GM18499 (cell line): ENCODE measurements around the gene TUBGCP5.

ENCODE experiments used
- ATAC-seq: cut with Tn5 transposase; IDR thresholded peaks from one replicate; pipeline ENCODE4 v1.9.1; 2021; ENCODE audit warnings: moderate number of reproducible peaks; ENCODE audit not compliant: insufficient read depth, unreplicated experiment

TUBGCP5 gene

GRCh38 chr15:22980189-22981050 is 58.9 kb downstream of the TUBGCP5 start, which contains the start of gene CYFIP1:
Gene CYFIP1 (minus strand): TSS chr15:22980368. CDS start chr15:22947285, 33,083 bp downstream.
- ATAC-seq: no peak

DNA sequence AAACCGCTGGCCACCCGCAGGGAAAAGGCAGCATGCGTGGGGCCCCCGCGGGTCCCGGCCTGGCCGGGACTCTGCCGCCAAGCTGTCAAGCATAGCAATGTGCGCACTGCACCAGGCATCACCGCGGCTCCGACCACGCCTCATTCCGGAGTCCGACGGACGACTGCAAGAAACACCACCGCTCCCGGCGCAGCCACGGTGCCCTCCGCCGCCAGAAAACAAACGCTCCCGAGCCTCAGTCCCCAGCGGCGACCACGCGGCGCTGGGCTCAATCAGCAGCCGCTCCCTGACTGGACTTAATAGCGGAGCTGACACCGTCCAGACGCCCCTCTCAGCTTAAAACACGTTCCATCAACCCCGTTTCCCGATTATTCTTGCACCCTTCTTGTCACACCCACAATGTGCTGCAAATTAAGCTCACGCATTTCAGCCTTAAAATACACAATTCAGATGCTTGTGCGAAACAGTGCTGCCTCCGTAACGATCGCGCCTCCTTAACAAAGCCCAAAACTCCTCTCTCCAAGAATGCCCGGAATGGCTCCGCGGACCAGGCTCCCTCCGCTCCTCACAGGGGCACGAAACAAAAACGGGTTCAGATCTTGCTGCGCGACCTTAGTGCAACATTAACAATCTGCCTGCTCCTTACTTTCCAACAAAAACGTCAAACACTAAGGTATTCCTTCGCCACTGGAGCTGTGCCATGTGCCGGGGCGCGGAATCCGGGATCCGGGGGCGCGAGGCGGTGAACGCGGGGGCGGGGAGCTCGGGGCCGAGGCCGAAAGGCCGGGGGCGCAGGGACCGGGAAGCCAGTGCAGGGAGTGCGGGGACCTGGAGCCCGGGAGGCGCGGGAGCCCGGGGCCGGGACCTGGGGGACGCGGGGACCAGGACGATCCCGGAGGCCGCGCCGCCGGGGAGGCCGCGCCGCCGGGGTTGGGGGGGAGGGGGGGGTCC is 59.9 kb downstream of the TUBGCP5 start:
- no peak for ATAC-seq

- no peak for ATAC-seq
Observed at GRCh38 chr15:22978691-22979237, 60.6 kb downstream of the TUBGCP5 start.

GRCh38 chr15:22974745-22975144 is 64.6 kb downstream of the TUBGCP5 start:
- no peak for ATAC-seq

GRCh38 chr15:22973987-22974386 is 65.4 kb downstream of the TUBGCP5 start:
- no peak for ATAC-seq

DNA sequence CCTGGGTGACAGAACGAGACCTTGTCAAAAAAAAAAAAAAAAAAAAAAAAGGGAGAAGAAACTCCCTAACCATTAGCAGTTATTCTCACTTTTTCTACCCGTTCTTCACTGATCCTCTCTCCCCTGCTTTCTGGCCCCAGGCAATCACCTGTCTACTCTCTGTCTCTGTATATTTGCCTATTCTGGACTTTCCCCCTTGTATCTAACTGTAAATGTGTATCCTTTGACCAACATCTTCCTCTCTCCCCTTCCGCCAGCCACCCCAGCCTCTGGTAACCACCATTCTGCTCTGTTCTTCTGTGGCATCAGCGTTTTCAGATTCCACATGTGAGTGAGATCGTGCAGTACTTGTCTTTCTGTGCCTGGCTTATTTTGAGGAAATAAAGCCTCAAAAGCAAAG is 66.1 kb downstream of the TUBGCP5 start:
- no peak for ATAC-seq

- ATAC-seq: no peak
Observed at GRCh38 chr15:22969489-22969888, 69.9 kb downstream of the TUBGCP5 start.

DNA sequence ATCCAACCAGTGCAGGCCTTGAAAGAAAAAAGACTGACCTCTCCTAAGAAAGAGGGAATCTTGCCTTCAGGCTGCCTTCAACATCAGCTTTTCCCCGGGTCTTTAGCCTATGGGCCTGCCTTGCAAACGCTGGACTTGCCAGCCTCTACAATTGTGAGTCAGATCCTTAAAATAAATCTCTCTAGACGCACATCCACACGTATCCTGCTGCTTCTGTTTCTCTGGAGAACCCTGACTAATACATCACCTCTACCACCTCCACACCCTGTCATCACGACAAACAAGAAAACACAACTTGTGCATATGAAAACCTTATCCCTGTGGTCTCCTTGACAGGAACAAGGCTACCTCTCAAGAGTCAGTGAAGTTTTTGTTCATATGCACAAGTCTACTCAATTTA is 71.0 kb downstream of the TUBGCP5 start:
- no peak for ATAC-seq

- no peak for ATAC-seq
Observed at GRCh38 chr15:22967084-22967770, 72.1 kb downstream of the TUBGCP5 start.

DNA sequence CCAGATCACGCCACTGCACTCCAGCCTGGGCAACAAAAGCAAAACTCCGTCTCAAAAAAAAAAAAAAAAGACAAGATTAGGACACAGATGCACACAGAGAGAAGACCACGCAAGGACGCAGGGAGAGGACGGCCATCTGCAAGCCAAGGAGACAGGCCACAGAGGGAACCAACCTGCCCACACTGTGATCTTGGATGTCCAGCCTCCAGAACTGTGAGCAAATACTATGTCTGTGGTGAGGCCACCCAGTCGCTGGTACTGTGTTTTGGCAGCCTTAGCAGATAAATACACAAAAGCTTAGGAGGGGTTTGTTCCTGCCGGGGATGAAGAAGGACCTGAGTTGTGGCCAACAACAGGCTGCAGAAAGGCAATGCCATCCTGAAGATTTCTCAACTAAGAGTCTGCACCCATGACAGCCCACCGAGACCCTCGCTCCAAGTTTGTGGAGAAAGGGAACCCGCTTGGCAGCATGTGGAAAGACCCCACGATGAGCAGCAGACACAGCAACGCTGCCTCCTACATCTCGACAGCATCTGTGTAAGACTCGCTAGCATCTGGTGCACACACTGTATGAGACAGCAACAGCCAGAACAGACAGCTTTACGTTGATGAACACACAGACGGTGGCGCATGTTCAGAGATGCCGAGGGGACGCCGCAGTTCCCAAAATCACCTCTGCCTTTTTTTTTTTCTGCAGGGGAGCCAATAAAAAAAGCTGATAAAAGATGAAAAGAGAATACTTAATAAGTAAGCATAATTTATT is 72.9 kb downstream of the TUBGCP5 start:
- ATAC-seq: no peak

DNA sequence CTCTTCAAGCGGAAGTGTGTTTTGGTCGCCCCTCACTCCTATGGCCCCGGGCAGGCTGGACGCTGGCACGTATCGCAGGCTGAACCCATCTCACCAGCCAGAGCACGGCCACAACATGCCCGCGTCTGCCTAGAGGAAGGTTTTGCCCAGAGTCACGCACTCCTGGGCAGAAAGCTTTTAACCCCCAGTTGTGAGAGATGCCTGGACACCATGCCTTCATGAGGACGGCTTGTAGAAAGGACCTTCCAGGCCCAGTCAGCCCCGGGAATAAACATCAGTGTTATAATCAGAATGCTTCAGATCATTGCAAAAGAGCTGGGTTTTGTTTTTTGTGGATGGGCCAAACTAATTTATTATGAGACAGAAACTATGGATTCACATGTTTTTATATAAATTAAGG is 75.7 kb downstream of the TUBGCP5 start:
- no peak for ATAC-seq

DNA sequence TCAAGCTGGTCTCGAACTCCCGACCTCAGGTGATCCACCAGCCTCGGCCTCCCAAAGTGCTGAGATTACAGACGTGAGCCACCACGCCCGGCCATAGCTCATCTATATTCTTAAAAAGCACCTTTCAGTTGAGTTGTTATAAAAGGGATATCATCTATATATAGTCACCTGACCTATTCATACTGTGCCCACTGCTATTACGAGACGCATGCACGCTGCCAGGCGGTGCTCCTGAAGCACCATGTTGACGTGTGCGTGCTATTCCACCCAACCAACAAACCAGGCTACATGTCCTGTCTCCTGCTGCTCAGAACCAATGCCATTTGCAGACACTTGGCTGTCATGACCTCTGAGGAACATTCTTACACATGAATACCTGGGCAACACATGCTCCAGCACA is 76.8 kb downstream of the TUBGCP5 start:
- ATAC-seq: no peak

GRCh38 chr15:22961762-22962161 is 77.6 kb downstream of the TUBGCP5 start:
- ATAC-seq: no peak

DNA sequence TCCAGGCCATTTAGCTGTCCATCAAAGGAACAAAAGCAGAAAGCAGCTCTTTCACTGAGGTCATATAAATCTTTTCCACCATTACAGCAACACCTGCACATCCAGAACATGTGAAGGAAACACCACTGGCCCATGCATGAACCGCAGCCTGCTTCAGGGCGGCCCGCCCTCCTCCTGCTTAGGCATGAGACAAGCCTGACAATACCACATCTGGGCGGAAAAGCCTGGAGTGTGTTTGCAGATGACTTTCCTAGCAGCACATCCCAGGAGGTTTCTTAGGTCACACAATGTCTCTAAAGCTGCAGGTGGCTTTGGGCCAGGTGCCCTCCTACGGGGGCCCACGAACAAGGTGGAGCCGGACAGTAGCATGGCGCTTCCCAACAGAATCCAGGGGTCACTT is 78.8 kb downstream of the TUBGCP5 start:
- no peak for ATAC-seq

DNA sequence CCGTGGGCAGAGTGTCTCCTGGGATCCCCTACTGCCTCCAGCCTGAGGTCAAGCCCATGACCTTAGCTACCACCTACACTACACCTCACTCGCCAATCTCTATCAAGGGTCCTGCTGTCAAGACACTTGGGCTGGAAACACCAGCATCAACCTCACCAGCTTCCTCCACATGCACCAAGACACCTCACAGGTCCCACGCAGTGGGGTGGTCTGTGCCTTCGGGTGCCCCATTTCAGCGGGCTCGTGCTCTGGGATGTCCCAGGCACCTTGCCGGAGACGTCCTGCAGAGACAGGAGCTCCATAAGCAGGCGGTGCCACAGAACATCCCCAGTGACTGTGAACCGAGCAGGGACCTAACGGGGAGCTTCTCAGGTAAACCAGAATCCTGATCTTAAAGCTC is 79.2 kb downstream of the TUBGCP5 start:
- no peak for ATAC-seq

DNA sequence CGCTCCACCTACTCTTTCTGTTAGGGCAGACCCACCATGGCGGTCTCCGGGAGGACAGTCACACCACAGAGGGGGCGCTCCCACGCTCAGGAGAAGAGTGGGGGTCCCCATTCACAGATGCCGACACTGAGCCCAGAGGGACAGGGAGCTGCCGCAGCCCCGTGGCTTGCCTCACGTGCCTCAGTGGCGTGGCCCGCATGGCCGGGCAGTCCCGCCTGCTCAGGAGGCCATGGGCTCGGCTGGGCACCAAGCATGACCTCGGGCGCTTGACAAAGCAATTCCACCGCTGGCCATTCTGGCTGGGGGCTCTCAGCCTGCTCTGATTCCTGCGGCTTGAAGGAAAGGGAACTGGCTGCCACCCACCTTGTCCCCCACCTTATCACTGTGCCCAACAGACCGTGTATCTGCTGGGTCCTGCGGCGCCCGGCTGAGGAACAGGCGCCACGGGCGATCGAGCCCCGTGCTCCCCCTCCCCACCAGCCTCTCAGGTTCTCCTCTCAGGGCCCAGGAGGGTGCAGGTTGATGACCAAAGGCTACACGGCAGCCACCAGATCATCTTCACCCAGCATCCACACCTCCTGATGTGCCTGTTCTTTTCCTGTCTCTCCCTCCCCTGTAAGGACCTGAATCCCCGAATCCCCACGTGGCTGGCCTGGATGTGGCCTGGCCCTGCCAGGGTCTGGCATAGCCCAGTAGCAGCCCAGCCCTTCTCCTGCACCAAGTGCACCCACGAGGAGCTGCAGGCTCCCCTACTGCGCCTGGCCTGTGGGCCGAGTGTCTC is 79.9 kb downstream of the TUBGCP5 start:
- no peak for ATAC-seq

DNA sequence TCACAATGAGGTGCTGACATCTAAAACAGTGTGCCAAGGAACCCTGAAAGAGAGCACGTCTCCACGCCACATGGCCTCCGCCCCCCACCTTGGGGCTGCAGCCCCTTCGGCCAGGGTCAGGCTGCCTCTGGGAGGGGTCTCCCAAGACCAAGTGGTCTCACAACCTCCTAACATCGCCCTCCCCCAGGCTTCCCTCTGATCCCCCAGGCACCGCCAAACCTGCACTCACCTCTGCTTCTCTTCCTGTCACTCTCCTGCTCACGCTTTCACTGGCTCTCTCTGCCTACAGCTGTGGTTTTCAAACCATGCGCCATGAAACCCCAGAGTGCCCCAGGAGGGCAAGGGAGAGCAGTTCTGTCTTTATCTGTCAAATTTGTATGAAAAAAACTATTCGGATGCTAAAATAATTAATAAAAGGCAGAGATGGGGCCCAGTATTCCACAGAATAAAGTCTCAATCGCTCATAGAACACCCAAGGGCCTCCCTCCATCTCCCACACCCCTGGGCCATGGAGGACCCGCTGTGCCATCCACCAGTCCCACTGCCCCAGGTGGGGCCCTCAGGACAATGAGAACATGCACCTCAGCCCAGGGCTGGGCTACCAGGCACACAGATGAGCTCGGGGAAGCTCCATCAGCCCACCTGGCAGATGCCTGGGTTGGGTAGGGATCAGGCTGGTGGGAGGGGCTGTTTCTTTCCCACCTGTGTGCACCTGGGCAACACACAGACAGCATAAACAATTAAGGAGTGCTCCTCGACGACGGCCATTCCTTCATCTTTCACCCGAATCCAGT is 80.7 kb downstream of the TUBGCP5 start:
- no peak for ATAC-seq

GRCh38 chr15:22956978-22957260 is 82.5 kb downstream of the TUBGCP5 start:
- ATAC-seq: no peak
